ENCODE data around the gene XRRA1. TPM values are rescaled to one million over a fixed set of nuclear protein-coding genes. Genes with fewer than 3 reads are reported as not detected.
"Not testable (repeated sequence)": the region's sequence is repeated elsewhere in the genome, so short reads cannot be mapped to it uniquely, and the experiment has no call there.

The XRRA1 gene
- total and polyA plus RNA-seq, 12 donors = 1.8 to 22.8 (median 9.6) TPM

- Histone ChIP-seq H3K36me3 (peaks cover 0 to 100% (median 23%) of the 10 kb centered on the region in 9 donors), H3K27ac (no peak overlapping the region), H3K9me3 (no peaks in the 10 kb centered on the region), H3K4me1 (peaks cover 0 to 10% (median 0%) of the 10 kb centered on the region in 9 donors), H3K4me3 (no peak overlapping the region), H3K27me3 (no peaks in the 10 kb centered on the region)
- 75 to 77% methylated on average over 1 of the region's 1 CpG for WGBS, 2 donors
- ATAC-seq = no peak
- intact Hi-C loops (cut with DNase I) = no loop called here
- TF ChIP-seq CTCF (IDR thresholded peaks at IDR 0.05) = no peak
- no peak for DNase-seq
Observed at GRCh38 chr11:74970852-74971395, 22.0 kb upstream of the XRRA1 start.

- intact Hi-C loops (cut with DNase I) = loop anchor here in 1 of 10 donors (10.0 kb wide), 1 partner anchor 792 kb away; the partner anchor contains the start of genes C2CD3 and PPME1
- no peak for TF ChIP-seq CTCF (IDR thresholded peaks at IDR 0.05)
- DNase-seq = no peak
- H3K4me1 ChIP-seq = peaks cover 0 to 38% (median 26%) of the 10 kb centered on the region in 9 donors
- no peak overlapping the region for H3K4me3 ChIP-seq
- no peaks in the 10 kb centered on the region for H3K9me3 ChIP-seq
- no peak overlapping the region for H3K27ac ChIP-seq
- H3K27me3 ChIP-seq = no peaks in the 10 kb centered on the region
- no peak for ATAC-seq
- H3K36me3 ChIP-seq = peaks cover 0 to 89% (median 17%) of the 10 kb centered on the region in 9 donors
- WGBS, 2 donors = 83 to 86% methylated on average over 5 of the region's 5 CpGs
Observed at GRCh38 chr11:74966651-74967050, 17.8 kb upstream of the XRRA1 start.

- not testable (repeated sequence) for H3K27me3 ChIP-seq, H3K9me3 ChIP-seq, ATAC-seq, DNase-seq, H3K27ac ChIP-seq, H3K4me3 ChIP-seq
- Histone ChIP-seq H3K4me1 (peaks cover 0 to 88% (median 71%) of the 10 kb centered on the region in 9 donors), H3K36me3 (peaks cover 0 to 50% (median 0%) of the 10 kb centered on the region in 9 donors)
- 92 to 94% methylated on average over 6 of the region's 6 CpGs for WGBS, 2 donors
- intact Hi-C loops (cut with DNase I) = loop anchor here in 1 of 10 donors (10.0 kb wide), 1 partner anchor 785 kb away; the partner anchor contains the start of genes C2CD3 and PPME1
Observed at GRCh38 chr11:74960128-74960527, 11.2 kb upstream of the XRRA1 start.

- intact Hi-C loops (cut with DNase I) = no loop called here
- Histone ChIP-seq H3K27me3 (no peaks in the 10 kb centered on the region), H3K4me3 (no peak overlapping the region), H3K36me3 (peaks cover 0 to 47% (median 0%) of the 10 kb centered on the region in 9 donors), H3K4me1 (peaks cover 0 to 82% (median 57%) of the 10 kb centered on the region in 9 donors), H3K27ac (no peak overlapping the region), H3K9me3 (no peaks in the 10 kb centered on the region)
- no peak for TF ChIP-seq CTCF (IDR thresholded peaks at IDR 0.05)
- ATAC-seq (no peak), DNase-seq (no peak)
- WGBS, 2 donors = 94 to 98% methylated on average over 1 of the region's 1 CpG
Observed at GRCh38 chr11:74957937-74958629, 9.2 kb upstream of the XRRA1 start.
